K562 (cell line): ENCODE results near the gene UTS2R. TPM values are rescaled to one million over a fixed set of nuclear protein-coding genes. Genes with fewer than 3 reads are reported as not detected.

Experiments used
- ATAC-seq: fragments of 200-7000 bp; cut with Tn5 transposase; 3 replicates; pipeline ENCODE4 v1.9.1; 2020; ENCODE audit warnings: moderate library complexity
- BruUV-seq: library from RNA; stranded (reverse); fragments of 400-500 nt; replicated peaks from 2 replicates; lab custom pipeline; 2021; lab: Mats Ljungman, UMichigan
- CTCF ChIA-PET: fragments of 300-600 bp; formaldehyde crosslinking; extraction: SDS; loops from one replicate; lab custom pipeline; 2021; ENCODE audit warnings: low intra/inter-chr PET ratio; lab: Yijun Ruan, JAX
- POLR2A ChIA-PET: fragments of 300-600, 350-650 bp; sonication (Branson Sonifier 250); formaldehyde crosslinking; extraction: SDS; loops from one replicate; lab custom pipeline; 2021; ENCODE audit warnings: antibody characterized with exemption, inconsistent platforms; lab: Yijun Ruan, JAX
- DNase-seq, 4 experiments: peaks; one replicate each; pipeline versions ENCODE4 v3.0.0 to v3.0.0-alpha.2; 2011 to 2018; ENCODE audit warnings: low spot score in 3 of 4, mixed read lengths in 3 of 4; ENCODE audit errors: extremely low read depth in 1 of 4
- FAIRE-seq: peaks from 2 replicates; lab custom pipeline; 2011; peaks lifted over from hg19 to GRCh38; lab: Jason Lieb, UNC
- H2AFZ ChIP-seq: 2 replicates; pipeline ENCODE4 v1.6.0; 2011; ENCODE audit warnings: low read depth, low read length, control low read depth, inconsistent platforms
- H3K27ac ChIP-seq: fragments of 200-600 bp; 3 replicates; pipeline ENCODE4 v1.8.0; 2011; ENCODE audit warnings: low read depth, mild to moderate bottlenecking, control low read depth, inconsistent platforms, low read length, moderate library complexity, mixed read lengths; ENCODE audit errors: extremely low read depth
- H3K27me3 ChIP-seq, 2 experiments: fragments of 300-600 bp in 1 of 2; 2 replicates in 1 of 2; 3 replicates in 1 of 2; pipeline versions ENCODE4 v1.6.0 to v1.8.0; 2011; ENCODE audit warnings: inconsistent platforms in 2 of 2, low read length in 2 of 2, mild to moderate bottlenecking in 1 of 2, mixed read lengths in 1 of 2, moderate library complexity in 1 of 2; ENCODE audit not compliant: control insufficient read depth in 2 of 2, insufficient read depth in 2 of 2
- H3K36me3 ChIP-seq: fragments of 300-600 bp; 3 replicates; pipeline ENCODE4 v1.8.0; 2011; ENCODE audit warnings: mild to moderate bottlenecking, low read length, inconsistent platforms; ENCODE audit not compliant: control insufficient read depth, insufficient read depth
- H3K4me1 ChIP-seq, 2 experiments: fragments of 200-600 bp in 1 of 2; replicated peaks in 1 of 2; 2 replicates in 1 of 2; 3 replicates in 1 of 2; pipeline versions ENCODE4 v1.5.1 to v1.8.0; 2011; ENCODE audit warnings: inconsistent platforms in 2 of 2, low read length in 2 of 2, mild to moderate bottlenecking in 1 of 2, mixed read lengths in 1 of 2, moderate library complexity in 1 of 2; ENCODE audit not compliant: control insufficient read depth in 2 of 2, insufficient read depth in 2 of 2
- H3K4me2 ChIP-seq: 2 replicates; pipeline ENCODE4 v1.6.1; 2011; ENCODE audit warnings: low read length, control low read depth, inconsistent platforms, mixed read lengths; ENCODE audit not compliant: insufficient read depth
- H3K4me3 ChIP-seq: fragments of 200-600 bp; sonication (generic), shearing (Covaris generic); 2 replicates; pipeline ENCODE4 v1.5.1; 2016; ENCODE audit warnings: control low read depth, inconsistent platforms
- H3K79me2 ChIP-seq: fragments of 200-600 bp; 3 replicates; pipeline ENCODE4 v1.8.0; 2011; ENCODE audit warnings: low read length, inconsistent platforms; ENCODE audit not compliant: control insufficient read depth, insufficient read depth
- H3K9ac ChIP-seq, 2 experiments: 2 replicates each; pipeline versions ENCODE4 v1.6.0 to v1.6.1; 2011; ENCODE audit warnings: low read depth in 2 of 2, low read length in 2 of 2, control low read depth in 1 of 2, inconsistent platforms in 1 of 2, mild to moderate bottlenecking in 1 of 2, mixed read lengths in 1 of 2; ENCODE audit not compliant: insufficient read depth in 1 of 2
- H3K9me1 ChIP-seq: one replicate; pipeline ENCODE4 v1.6.0; 2011; ENCODE audit warnings: inconsistent platforms, mild to moderate bottlenecking, low read length, moderate library complexity; ENCODE audit not compliant: control insufficient read depth, insufficient read depth
- H3K9me3 ChIP-seq: replicated peaks from 2 replicates; pipeline ENCODE4 v1.5.1; 2011; ENCODE audit warnings: low read depth, low read length, inconsistent platforms; ENCODE audit not compliant: control insufficient read depth, insufficient read depth
- H4K20me1 ChIP-seq: replicated peaks from 2 replicates; pipeline ENCODE4 v1.6.1; 2011; ENCODE audit warnings: low read length, inconsistent platforms, mixed read lengths; ENCODE audit not compliant: control insufficient read depth, insufficient read depth
- BHLHE40 ChIP-seq: IDR thresholded peaks from 2 replicates; pipeline ENCODE4 v1.6.1; 2011; ENCODE audit warnings: low read length, improper control_type of control experiment
- U2AF2 ChIP-seq: fragments of 200-400 bp; formaldehyde crosslinking; optimal IDR thresholded peaks from 2 replicates; pipeline ENCODE3; 2017; ENCODE audit warnings: low read depth, mild to moderate bottlenecking, low read length
- ZC3H4 ChIP-seq: sonication (generic); formaldehyde crosslinking; IDR thresholded peaks from 2 replicates; pipeline ENCODE4 v1.9.0; 2021; ENCODE audit warnings: missing genetic modification reagents, borderline replicate concordance
- WGBS: fragments of 100-300 bp; shearing (Covaris generic); methylation state at CpG from one replicate; pipeline ENCODE4 v1.1.6; 2016; ENCODE audit warnings: low coverage, mixed read lengths; ENCODE audit not compliant: insufficient coverage; ENCODE audit errors: missing lambda C conversion rate; 5-methylcytosine and 5-hydroxymethylcytosine counted together
- in situ Hi-C: fragments of 300-500 bp; cut with MboI; formaldehyde crosslinking; loops from 4 replicates; pipeline ENCODE4 v1.15.0; 2018; ENCODE audit warnings: inconsistent platforms, mixed read lengths
- intact Hi-C: fragments of 100-400 bp; cut with micrococcal nuclease; formaldehyde crosslinking; loops from 2 replicates; pipeline ENCODE4 v1.14.2; 2022
- polyA plus RNA-seq, 8 experiments: library from polyadenylated mRNA; depleted of rRNA in 4 of 8; stranded (reverse) in 5 of 8; unstranded in 3 of 8; fragments of >200 nt; fragmentation: Nextera tagmentation in 2 of 8; fragmentation: Illumina TruSeq in 1 of 8; extraction: Ambion mirVana in 2 of 8; extraction: Trizol in 1 of 8; gene quantifications; 2 replicates each; pipeline versions ENCODE4 v1.2.1 to v1.2.3, GENCODE V29; 2011 to 2014; ENCODE audit warnings: inconsistent platforms in 1 of 8, missing spikeins in 1 of 8
- total RNA-seq, 7 experiments: library from RNA; depleted of rRNA in 6 of 7; stranded (reverse); fragments of >200 nt in 6 of 7; fragmentation: Illumina TruSeq in 2 of 7; extraction: Trizol in 2 of 7; gene quantifications; 2 replicates each; pipeline versions ENCODE4 v1.2.1 to v1.2.3, GENCODE V29; 2011 to 2021; ENCODE audit warnings: low replicate concordance in 1 of 7
- TF ChIP-seq, protein P1 (sequence below): sonication (generic); formaldehyde crosslinking; IDR thresholded peaks from 2 replicates; pipeline ENCODE4 v1.8.0; 2022; ENCODE audit warnings: mild to moderate bottlenecking, missing genetic modification reagents
- TF ChIP-seq, protein P2 (sequence below), 2 experiments: IDR thresholded peaks; 2 replicates each; pipeline ENCODE4 v1.6.1; 2011; ENCODE audit warnings: borderline replicate concordance in 1 of 2, control low read depth in 1 of 2, low read depth in 1 of 2, low read length in 1 of 2, mild to moderate bottlenecking in 1 of 2, mixed read lengths in 1 of 2, moderate library complexity in 1 of 2; ENCODE audit not compliant: insufficient read depth in 1 of 2, insufficient read length in 1 of 2, poor library complexity in 1 of 2, severe bottlenecking in 1 of 2; ENCODE audit errors: extremely low read depth in 1 of 2
- TF ChIP-seq, protein P3 (sequence below): sonication (generic); formaldehyde crosslinking; IDR thresholded peaks from 2 replicates; pipeline ENCODE4 v1.9.0; 2022; ENCODE audit warnings: mild to moderate bottlenecking, missing genetic modification reagents
- TF ChIP-seq, protein P4 (sequence below): sonication (generic); formaldehyde crosslinking; IDR thresholded peaks from 2 replicates; pipeline ENCODE4 v1.9.0; 2022; ENCODE audit warnings: mild to moderate bottlenecking, missing genetic modification reagents
- TF ChIP-seq, protein P5 (sequence below): fragments of 450-650 bp; IDR thresholded peaks from one replicate; pipeline ENCODE4 v1.6.1; 2018; ENCODE audit warnings: mild to moderate bottlenecking, moderate library complexity; ENCODE audit not compliant: partially characterized antibody

UTS2R gene
- total and polyA plus RNA-seq, 9 of the 15 experiments (the other 6 are each of a cell fraction or from before 2014, with no cell fraction given): 0.22 TPM; not detected in 8

DNA sequence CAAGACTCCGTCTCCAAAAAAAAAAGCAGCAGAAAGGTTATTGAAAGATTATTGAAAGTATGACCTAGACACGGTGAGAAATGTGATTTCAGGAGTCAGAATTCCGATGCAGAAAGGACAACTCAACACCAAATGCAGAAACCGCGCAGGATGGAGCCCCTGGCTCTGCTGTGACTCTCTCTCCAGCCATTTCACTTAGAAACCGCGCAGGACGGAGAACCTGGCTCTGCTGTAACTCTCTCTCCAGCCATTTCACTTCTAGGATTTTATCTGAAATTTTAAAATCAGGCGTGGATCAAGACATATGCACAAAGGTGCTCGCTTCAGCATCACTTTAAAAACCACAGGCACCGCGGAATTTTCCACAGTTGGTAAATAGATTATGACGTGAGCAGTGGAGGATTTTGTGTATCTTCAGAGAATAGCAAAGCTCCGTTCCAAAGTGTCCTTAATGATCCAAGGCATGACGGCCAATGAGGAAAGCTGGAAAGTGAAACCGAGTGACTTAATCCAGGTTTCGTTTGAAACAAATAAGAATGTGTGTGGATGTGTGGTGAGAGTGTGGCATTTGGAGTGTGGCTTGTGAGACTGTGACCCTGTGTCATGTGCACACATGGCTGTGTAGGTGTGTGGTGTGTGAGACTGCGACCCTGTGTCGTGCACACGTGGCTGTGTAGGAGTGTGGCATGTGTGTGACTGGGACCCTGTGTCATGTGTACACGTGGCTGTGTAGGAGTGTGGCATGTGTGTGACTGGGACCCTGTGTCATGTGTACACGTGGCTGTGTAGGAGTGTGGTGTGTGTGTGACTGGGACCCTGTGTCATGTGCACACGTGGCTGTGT lies 9.5 kb downstream of the UTS2R start:
- POLR2A ChIA-PET: interaction anchor here (0.8 to 1.0 kb wide), 4 partner anchors 9 to 41 kb away, joined by 3 to 4 read pairs (median 4); no protein-coding TSS in a partner anchor
- Histone ChIP-seq H3K27me3 (peaks cover 0 to 7% of the 10 kb centered on the region in 2 experiments; a peak in 1 of 5 replicates), H2AFZ (peak overlapping the region; percentile 82), H3K27ac (no peak overlapping the region), H3K9me1 (no peaks in the 10 kb centered on the region), H3K4me1 (peaks cover 3 to 59% of the 10 kb centered on the region in 2 experiments; a peak in 2 of 5 replicates), H3K79me2 (no peaks in the 10 kb centered on the region), H4K20me1 (no peaks in the 10 kb centered on the region), H3K4me3 (no peak overlapping the region), H3K36me3 (no peaks in the 10 kb centered on the region), H3K4me2 (peak overlapping the region; percentile 56), H3K9ac (peak overlapping the region in 1 of 2 experiments; percentile 15; a peak in 1 of 4 replicates), H3K9me3 (no peaks in the 10 kb centered on the region)
- peak; percentile 87 for FAIRE-seq
- in situ Hi-C loops (no loop called here), intact Hi-C loops (no loop called here)
- BruUV-seq: no TSS peak
- DNase-seq: no peak
- CTCF ChIA-PET: no interaction called here
- ATAC-seq: no peak
- 17% methylated on average over 23 of the region's 23 CpGs for WGBS
- TF ChIP-seq U2AF2 (no peak), BHLHE40 (0 out of 2 replicates have a peak, but pooled peaks have one; percentile 7), ZC3H4 (CRISPR knock-in tag) (peak; percentile 25; the same call in 1 of the 2 replicates)
- TF ChIP-seq, protein P1, sequence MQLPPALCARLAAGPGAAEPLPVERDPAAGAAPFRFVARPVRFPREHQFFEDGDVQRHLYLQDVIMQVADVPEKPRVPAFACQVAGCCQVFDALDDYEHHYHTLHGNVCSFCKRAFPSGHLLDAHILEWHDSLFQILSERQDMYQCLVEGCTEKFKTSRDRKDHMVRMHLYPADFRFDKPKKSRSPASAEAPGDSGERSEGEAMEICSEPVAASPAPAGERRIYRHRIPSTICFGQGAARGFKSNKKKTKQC: peak; percentile 56; the same call in 1 of the 2 replicates
- TF ChIP-seq, protein P2, sequence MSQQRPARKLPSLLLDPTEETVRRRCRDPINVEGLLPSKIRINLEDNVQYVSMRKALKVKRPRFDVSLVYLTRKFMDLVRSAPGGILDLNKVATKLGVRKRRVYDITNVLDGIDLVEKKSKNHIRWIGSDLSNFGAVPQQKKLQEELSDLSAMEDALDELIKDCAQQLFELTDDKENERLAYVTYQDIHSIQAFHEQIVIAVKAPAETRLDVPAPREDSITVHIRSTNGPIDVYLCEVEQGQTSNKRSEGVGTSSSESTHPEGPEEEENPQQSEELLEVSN (IDR thresholded peaks at IDR 0.05; ENCODE audit: borderline replicate concordance in 1 of 2, extremely low read depth in 1 of 2, insufficient read depth in 1 of 2, insufficient read length in 1 of 2, low read depth in 1 of 2, low read length in 1 of 2, poor library complexity in 1 of 2, severe bottlenecking in 1 of 2): peak in 1 of 2 experiments; percentile 16
- TF ChIP-seq, protein P3, sequence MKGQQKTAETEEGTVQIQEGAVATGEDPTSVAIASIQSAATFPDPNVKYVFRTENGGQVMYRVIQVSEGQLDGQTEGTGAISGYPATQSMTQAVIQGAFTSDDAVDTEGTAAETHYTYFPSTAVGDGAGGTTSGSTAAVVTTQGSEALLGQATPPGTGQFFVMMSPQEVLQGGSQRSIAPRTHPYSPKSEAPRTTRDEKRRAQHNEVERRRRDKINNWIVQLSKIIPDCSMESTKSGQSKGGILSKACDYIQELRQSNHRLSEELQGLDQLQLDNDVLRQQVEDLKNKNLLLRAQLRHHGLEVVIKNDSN: peak; percentile 70
- TF ChIP-seq, protein P4, sequence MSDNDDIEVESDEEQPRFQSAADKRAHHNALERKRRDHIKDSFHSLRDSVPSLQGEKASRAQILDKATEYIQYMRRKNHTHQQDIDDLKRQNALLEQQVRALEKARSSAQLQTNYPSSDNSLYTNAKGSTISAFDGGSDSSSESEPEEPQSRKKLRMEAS (CRISPR knock-in tag): peak; percentile 97
- TF ChIP-seq, protein P5, sequence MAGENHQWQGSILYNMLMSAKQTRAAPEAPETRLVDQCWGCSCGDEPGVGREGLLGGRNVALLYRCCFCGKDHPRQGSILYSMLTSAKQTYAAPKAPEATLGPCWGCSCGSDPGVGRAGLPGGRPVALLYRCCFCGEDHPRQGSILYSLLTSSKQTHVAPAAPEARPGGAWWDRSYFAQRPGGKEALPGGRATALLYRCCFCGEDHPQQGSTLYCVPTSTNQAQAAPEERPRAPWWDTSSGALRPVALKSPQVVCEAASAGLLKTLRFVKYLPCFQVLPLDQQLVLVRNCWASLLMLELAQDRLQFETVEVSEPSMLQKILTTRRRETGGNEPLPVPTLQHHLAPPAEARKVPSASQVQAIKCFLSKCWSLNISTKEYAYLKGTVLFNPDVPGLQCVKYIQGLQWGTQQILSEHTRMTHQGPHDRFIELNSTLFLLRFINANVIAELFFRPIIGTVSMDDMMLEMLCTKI: no peak
